HTR-8/SVneo (cell line): Measurements from ENCODE around the gene TBXA2R.
"Not testable (repeated sequence)": the region's sequence is repeated elsewhere in the genome, so short reads cannot be mapped to it uniquely, and the experiment has no call there.

Experiments used
- DNase-seq: peaks from one replicate; pipeline ENCODE4 v3.0.0; 2011; ENCODE audit warnings: low spot score, mixed read lengths; ENCODE audit not compliant: insufficient read length
- FAIRE-seq: peaks from 2 replicates; lab custom pipeline; 2011; peaks lifted over from hg19 to GRCh38; lab: Jason Lieb, UNC

TBXA2R gene

DNA sequence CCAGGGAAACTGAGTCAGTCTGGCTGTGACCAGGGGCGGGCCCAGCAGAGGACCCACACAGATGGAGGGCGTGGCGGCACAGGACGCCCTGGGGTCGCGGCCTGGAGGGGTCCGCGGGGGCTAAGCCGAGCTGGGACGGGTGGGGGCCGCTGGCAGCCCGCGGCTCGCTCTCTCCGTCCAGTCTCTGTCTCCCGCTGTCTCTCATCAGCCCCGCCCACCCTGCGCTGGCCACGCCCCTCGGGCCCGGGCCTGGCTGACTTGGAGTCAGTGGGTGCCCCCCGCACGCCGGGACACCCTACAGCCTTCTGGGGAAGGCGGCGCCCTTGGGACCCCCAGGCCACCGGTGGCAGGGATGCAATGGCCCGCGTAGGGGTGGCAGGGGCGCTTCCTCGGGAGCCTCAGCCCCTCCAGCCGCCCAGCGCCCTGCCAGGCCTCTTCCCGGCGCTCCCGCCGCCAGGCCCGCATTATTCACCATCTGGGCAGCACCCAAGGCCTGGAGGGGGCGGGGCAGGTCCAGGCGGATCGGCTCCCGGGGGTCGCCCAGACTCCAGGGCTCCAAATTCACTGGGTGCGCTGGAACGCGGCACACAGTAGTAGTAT, at the start of gene TBXA2R:
TBXA2R (minus strand) TSS at position 186 of the 600 bp plus-strand sequence. CDS start 6,241 bp downstream, outside the sequence.
- FAIRE-seq, result peak; percentile 33
- DNase-seq, result peak; percentile 88

GRCh38 chr19:3656073-3656746, 49.5 kb upstream of the TBXA2R start:
- FAIRE-seq, result no peak

DNA sequence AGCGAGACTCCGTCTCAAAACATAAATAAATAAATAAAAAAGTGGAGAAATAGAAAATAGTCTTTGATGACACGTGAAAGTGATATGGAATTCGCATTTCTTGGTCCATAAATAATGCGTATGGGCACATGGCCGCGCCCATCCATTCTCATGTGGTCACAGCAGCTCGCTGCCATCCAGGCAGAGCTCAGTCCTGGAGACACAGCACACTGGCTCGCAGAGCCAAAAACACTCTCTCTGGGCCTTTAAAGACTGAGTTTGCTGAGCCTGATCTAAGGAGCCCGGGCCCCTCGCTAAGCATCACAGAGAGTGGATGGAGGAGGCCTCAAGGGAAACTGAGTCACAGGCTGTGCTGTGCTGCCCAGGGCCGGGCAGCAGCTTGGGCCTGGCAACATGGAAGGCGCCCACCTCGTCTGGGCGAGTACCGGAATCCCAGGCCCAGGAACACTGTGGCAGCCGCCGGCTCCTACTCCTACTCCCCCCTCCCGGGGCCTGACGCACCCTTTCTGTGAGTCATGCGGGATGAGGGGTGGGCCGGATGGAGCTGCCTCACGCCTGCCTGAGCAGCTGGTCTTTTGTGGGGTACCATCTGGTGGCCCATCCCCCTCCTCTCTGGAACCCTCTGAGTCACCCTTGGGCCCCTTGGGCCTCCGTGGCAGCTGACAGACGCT, 48.9 kb upstream of the TBXA2R start:
- DNase-seq (peak; percentile 97), FAIRE-seq (peak; percentile 94)

More at GRCh38 chr19:3656073-3656746, 49.5 kb upstream of the TBXA2R start:
- DNase-seq, result peak; percentile 36

GRCh38 chr19:3653865-3654513, 47.3 kb upstream of the TBXA2R start:
- DNase-seq, result no peak
- FAIRE-seq, result peak; percentile 52

- FAIRE-seq (no peak), DNase-seq (no peak)
Observed at GRCh38 chr19:3653081-3653795, 46.6 kb upstream of the TBXA2R start.

- no peak for DNase-seq
- no peak for FAIRE-seq
Observed at GRCh38 chr19:3652422-3652821, 45.7 kb upstream of the TBXA2R start.

DNA sequence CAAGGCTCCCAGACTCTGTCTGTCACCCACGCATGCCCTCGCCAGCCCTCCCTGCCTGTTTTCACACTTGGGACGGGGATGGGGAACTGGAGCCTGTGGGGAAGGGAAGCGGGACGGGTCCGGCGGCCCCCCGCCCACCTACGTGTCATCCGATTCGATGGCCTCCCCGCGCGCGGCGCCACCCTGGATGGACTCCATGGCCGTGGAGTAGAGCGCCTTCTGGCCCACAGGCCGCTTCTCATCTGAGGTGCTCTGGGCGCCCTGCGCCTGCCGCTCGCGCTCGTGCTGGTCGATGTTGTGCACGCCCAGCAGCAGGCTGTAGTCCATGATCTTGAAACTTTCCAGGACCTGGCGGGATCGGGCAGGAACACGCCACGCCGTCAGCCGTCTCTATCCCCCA, 45.0 kb upstream of the TBXA2R start:
- no peak for DNase-seq
- no peak for FAIRE-seq

DNA sequence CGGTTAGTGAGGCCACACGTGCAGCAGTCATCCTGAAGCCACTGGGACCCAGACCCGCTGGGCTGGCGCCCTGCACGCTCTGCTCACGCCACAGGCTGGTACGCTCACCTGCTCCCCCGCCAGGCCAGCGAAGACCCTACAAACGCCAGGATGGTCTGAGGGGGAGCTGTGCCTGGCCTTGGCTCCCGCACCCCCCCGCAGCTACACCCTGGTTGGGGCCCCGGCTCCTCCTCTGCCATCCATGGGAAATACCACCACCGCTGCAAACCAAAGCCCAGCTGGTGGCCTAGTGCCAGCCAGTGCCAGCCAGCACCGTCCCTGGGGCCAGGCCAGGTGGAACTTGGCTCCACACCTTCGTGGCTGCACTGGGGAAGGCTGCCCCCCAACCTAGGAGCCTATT, 43.2 kb upstream of the TBXA2R start:
- DNase-seq (no peak), FAIRE-seq (no peak)

DNA sequence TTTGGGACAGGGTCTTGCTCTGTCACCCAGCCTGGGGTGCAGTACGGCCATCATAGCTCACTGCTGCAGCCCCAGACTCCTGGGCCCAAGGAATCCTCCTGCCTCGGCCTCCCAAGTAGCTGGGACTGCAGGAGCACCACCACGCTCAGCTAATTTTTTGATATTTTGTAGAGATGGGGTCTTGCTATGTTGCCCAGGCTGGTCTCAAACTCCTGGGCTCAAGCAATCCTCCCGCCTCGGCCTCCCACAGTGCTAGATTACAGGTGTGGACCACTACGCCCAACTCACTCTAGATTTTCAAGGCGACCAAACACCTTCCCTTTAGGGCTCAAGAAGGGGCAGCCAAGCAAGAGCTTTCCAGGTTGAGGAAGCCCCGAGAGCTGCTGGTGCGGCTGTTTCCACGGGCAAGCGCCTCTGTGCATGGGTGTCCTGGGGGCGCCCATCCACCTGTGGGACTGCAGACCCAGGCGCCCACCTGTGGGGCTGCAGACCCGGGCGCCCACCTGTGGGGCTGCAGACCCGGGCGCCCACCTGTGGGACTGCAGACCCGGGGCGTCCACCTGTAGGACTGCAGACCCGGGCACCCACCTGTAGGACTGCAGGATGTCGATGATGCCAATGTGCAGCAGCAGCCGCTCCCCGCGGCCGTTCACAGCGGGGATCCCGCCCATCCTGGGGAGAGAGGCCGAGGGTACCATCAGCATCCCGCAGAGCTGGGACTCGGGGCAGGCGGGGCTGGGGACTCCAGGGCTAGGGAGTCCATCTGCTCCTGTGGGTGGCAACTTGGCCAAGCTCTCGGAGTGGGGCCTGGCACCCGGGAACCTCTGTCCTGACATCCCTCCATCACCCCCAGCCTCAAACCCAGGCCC, 41.6 kb upstream of the TBXA2R start:
- DNase-seq (no peak), FAIRE-seq (no peak)

- FAIRE-seq, DNase-seq: not testable (repeated sequence)
Observed at GRCh38 chr19:3647102-3647501, 40.4 kb upstream of the TBXA2R start.

DNA sequence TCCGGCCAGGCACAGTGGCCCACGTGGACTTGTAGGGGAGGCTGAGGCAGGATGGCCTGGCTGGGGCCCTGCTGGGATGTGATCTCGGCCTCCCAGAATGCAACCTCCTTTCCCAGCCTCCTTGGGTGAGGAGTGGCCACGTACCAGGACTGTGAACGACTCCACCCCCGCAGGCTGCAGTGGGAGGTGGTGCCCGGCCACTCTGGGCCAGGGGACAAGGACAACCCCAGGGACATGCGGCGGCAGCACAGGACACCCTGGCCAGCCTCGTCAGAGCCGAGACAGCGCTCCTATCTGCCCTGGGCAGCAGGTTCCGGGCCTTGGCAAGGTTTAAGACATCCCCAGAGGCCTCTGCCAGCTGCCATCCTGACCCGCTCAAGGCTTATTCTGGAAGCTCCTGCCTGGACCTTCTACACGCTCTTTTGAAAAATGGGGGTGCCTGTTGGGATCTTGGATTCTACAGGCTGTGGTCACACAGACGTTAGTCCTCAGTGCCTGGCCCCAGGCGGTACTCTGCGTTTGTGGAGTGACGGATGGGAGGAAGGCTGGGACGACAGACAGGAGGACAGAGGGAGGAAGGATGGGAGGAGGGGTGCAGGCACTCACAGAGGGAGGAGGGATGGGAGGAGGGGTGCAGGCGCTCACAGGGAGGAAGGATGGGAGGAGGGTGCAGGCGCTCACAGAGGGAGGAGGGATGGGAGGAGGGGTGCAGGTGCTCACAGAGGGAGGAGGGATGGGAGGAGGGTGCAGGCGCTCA, 39.8 kb upstream of the TBXA2R start:
- DNase-seq, result no peak
- FAIRE-seq, result no peak

DNA sequence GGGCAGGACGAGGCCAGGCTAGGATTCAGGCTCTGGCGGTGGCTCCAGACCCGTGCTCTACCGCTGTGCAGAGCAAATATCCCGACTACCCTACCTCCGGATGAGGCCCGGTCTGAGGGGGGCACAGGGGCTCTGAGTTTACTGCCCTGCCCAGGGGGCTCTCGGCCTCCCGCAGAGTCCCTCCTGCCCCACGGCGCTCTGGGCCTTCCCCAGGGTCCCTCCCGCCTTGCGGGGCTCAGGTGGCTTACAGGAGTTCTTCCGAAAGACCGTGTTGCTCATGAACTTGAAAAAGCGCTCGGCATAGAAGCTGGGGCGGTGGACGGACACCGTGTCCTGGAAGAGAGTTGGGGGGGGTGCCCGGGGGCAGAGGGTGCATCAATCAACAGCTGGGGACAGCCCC, 39.1 kb upstream of the TBXA2R start:
- no peak for FAIRE-seq
- DNase-seq, result no peak

DNA sequence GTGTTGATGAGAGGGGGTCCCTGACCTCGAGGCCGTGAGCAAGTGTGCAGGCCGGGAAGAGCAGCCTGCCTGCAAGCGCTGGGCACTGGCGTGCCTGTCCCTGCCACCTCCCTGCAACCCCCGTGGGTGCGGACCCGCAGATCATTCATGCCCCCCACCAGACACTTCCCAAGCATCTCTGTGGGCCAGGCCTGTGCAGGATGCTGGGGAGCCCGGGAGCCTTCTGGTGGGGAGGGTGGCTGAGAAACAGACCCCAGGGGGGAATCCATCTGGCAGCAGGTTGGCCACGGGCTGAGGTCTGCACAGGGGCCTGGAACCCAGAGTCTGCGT, 38.4 kb upstream of the TBXA2R start:
- no peak for FAIRE-seq
- no peak for DNase-seq

DNA sequence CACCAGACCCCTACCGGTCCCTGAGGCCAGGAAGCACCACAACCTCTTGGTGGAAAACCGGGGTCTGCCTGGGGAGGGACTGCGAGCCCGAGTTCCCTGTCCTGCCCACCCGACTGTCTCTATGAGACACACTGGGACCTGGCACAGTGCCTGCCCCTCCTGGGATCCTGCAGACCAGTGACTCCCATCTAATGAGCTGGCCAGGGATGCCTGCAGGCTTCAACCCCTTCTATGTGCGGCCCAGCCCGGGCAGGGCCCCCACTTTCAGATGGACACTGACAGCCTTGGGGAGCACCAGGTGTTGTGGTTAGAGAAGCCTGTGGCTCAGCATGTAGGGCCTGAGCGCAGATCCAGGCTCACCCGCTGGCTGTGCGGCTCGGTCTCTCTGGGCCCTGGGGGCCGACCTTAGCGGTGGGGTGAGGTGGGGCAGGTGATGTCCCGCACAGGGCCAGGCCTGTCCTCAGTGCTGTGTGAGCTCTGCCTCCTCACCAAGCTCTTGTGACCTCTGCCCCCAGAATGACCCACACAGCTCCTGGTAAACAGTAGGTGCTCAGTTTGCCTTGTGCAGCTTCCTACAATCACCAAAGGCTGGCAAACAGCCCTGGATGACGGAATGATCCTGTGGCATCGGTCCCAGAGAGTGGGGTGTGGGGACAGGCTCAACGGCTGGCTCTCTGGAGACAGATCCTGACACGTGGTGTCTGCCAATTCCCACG, 37.8 kb upstream of the TBXA2R start:
- no peak for DNase-seq
- FAIRE-seq, result no peak

- DNase-seq, result no peak
- FAIRE-seq, result no peak
Observed at GRCh38 chr19:3643674-3644313, 37.1 kb upstream of the TBXA2R start.

DNA sequence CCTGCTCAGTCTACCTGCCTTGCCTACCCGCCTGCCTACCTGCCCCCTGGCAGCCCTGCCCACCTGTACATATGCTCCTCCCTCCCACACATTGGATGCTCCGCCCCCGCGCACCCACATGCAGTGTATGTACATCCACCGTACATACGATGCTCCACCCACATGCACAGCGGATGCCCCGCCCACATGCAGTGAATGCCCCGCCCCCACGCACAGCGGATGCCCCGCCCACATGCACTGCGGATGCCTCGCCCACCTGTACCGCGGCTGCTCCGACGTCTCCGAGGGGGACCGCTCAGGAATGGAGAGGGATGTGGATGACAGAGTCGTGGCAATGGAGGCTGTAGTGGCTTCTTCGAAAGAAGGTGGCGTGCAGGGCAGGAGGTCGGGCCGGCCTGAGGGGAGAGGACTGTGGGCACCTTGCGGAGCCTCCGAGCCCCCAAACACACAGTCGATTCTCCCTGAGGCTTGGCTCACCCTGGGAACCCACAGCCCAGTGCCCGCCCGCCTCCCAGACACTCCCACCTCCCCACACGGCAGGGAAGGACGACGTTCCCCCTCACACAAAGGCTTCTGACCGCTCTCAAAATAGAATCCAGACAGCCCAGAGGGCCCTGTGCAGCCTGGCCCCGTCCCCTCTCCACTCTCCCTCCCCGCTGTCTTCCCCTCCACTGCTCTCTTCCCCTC, 36.5 kb upstream of the TBXA2R start:
- DNase-seq (no peak), FAIRE-seq (no peak)

DNA sequence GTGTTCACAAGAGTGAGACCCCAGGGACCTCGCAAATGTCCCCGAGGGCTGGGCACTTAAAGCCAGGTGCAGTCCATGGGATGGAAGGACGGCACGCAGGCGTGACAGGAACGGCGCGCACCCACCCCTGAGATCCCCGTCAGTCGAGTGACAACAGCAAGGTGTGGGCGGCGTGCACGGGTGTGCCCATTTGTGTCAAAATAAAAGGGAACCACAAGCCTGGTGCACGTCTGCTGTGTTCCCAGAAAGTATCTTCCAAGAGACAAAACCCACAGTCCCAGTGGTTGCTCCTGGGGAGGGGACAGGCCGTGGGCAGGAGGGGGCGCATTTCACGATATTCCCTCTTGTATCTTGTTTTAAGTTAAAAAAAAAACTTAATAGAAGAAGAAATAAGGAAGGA, 35.6 kb upstream of the TBXA2R start:
- FAIRE-seq (no peak), DNase-seq (no peak)
